Measurements from ENCODE around the gene UCP2. TPM values are rescaled to one million over a fixed set of nuclear protein-coding genes. Genes with fewer than 3 reads are reported as not detected.

Gene UCP2
- total and polyA plus RNA-seq, 10 of the 15 experiments (the other 5 are each of a cell fraction or from before 2014, with no cell fraction given) = 32.9 to 248 (median 154) TPM

DNA sequence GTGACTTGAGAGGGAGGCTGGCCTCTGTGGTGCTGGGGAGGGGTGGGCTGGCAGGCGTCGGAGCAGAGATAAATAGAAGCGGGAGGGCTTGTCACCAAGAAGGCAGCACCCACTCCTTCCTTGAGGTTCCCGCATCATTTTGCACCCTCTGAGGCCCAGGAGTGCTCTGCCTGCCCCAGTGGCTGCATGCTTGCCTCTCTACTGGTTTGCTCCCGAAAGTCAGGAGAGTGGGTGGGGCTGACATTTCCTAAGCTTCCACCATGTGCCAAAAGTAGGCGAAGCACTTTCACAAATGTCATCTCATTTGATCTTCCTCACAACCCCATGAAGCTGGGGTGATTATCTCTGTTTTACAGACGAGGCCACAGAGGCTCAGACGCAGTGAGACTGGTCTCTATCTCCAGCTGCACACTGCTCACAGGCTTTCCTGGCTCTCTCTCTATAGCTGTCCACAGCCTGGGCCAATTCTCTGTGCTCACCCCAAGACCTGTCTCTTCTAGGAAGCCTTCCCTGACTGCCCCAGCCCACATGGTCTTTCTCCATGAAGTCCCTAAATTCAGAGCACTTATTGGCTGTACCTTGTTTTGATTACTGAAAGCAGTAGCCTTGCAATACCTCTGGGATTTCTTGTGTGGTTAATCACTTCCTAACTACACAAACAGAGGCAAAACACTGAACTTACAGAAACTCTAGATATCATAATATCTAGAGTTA is 28.9 kb upstream of the UCP2 start (continued):
- no peak for TF ChIP-seq RFX5 (IDR thresholded peaks at IDR 0.05; ENCODE audit: low read depth, low read length)
- no peak for TF ChIP-seq CHD1 (IDR thresholded peaks at IDR 0.05; ENCODE audit: low read depth, low read length)
- no peak for TF ChIP-seq KLF5 (IDR thresholded peaks at IDR 0.05; ENCODE audit: partially characterized antibody)
- TF ChIP-seq ZNF207 (IDR thresholded peaks at IDR 0.05; ENCODE audit: borderline replicate concordance) = no peak
- TF ChIP-seq TAF1 (IDR thresholded peaks at IDR 0.05; ENCODE audit: borderline replicate concordance, low read depth, low read length) = no peak
- TF ChIP-seq EP300 (IDR thresholded peaks at IDR 0.05; ENCODE audit: borderline replicate concordance in 1 of 2, control insufficient read depth in 1 of 2, low read depth in 2 of 2, low read length in 2 of 2) = peak; percentile 63 to 94; a peak in 3 of 4 replicates
- 0 out of 2 replicates have a peak, but pooled peaks have one; percentile 16 for TF ChIP-seq RAD51 (IDR thresholded peaks at IDR 0.05)
- no peak for TF ChIP-seq MXI1 (IDR thresholded peaks at IDR 0.05; ENCODE audit: low read depth, low read length)
- TF ChIP-seq NFXL1 (IDR thresholded peaks at IDR 0.05; ENCODE audit: borderline replicate concordance) = no peak
- no peak for TF ChIP-seq SIN3A (IDR thresholded peaks at IDR 0.05; ENCODE audit: low read depth, low read length)
- TF ChIP-seq ZZZ3 (IDR thresholded peaks at IDR 0.05; ENCODE audit: control insufficient read depth, insufficient read length, low read depth) = no peak
- TF ChIP-seq MEF2B (IDR thresholded peaks at IDR 0.05; ENCODE audit: partially characterized antibody, poor library complexity, severe bottlenecking) = peak; percentile 97
- TF ChIP-seq SUPT20H (IDR thresholded peaks at IDR 0.05; ENCODE audit: borderline replicate concordance, control insufficient read depth, low read depth, low read length) = no peak
- no peak for TF ChIP-seq ZSCAN29 (IDR thresholded peaks at IDR 0.05)
- TF ChIP-seq, protein P1, sequence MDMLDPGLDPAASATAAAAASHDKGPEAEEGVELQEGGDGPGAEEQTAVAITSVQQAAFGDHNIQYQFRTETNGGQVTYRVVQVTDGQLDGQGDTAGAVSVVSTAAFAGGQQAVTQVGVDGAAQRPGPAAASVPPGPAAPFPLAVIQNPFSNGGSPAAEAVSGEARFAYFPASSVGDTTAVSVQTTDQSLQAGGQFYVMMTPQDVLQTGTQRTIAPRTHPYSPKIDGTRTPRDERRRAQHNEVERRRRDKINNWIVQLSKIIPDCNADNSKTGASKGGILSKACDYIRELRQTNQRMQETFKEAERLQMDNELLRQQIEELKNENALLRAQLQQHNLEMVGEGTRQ (IDR thresholded peaks at IDR 0.05; ENCODE audit: borderline replicate concordance, low read depth, low read length) = no peak
- TF ChIP-seq, protein P2, sequence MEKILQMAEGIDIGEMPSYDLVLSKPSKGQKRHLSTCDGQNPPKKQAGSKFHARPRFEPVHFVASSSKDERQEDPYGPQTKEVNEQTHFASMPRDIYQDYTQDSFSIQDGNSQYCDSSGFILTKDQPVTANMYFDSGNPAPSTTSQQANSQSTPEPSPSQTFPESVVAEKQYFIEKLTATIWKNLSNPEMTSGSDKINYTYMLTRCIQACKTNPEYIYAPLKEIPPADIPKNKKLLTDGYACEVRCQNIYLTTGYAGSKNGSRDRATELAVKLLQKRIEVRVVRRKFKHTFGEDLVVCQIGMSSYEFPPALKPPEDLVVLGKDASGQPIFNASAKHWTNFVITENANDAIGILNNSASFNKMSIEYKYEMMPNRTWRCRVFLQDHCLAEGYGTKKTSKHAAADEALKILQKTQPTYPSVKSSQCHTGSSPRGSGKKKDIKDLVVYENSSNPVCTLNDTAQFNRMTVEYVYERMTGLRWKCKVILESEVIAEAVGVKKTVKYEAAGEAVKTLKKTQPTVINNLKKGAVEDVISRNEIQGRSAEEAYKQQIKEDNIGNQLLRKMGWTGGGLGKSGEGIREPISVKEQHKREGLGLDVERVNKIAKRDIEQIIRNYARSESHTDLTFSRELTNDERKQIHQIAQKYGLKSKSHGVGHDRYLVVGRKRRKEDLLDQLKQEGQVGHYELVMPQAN (conservative IDR thresholded peaks at IDR 0.05) = no peak
- TF ChIP-seq, protein P3, sequence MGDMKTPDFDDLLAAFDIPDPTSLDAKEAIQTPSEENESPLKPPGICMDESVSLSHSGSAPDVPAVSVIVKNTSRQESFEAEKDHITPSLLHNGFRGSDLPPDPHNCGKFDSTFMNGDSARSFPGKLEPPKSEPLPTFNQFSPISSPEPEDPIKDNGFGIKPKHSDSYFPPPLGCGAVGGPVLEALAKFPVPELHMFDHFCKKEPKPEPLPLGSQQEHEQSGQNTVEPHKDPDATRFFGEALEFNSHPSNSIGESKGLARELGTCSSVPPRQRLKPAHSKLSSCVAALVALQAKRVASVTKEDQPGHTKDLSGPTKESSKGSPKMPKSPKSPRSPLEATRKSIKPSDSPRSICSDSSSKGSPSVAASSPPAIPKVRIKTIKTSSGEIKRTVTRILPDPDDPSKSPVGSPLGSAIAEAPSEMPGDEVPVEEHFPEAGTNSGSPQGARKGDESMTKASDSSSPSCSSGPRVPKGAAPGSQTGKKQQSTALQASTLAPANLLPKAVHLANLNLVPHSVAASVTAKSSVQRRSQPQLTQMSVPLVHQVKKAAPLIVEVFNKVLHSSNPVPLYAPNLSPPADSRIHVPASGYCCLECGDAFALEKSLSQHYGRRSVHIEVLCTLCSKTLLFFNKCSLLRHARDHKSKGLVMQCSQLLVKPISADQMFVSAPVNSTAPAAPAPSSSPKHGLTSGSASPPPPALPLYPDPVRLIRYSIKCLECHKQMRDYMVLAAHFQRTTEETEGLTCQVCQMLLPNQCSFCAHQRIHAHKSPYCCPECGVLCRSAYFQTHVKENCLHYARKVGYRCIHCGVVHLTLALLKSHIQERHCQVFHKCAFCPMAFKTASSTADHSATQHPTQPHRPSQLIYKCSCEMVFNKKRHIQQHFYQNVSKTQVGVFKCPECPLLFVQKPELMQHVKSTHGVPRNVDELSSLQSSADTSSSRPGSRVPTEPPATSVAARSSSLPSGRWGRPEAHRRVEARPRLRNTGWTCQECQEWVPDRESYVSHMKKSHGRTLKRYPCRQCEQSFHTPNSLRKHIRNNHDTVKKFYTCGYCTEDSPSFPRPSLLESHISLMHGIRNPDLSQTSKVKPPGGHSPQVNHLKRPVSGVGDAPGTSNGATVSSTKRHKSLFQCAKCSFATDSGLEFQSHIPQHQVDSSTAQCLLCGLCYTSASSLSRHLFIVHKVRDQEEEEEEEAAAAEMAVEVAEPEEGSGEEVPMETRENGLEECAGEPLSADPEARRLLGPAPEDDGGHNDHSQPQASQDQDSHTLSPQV (IDR thresholded peaks at IDR 0.05) = no peak
- TF ChIP-seq, protein P4, sequence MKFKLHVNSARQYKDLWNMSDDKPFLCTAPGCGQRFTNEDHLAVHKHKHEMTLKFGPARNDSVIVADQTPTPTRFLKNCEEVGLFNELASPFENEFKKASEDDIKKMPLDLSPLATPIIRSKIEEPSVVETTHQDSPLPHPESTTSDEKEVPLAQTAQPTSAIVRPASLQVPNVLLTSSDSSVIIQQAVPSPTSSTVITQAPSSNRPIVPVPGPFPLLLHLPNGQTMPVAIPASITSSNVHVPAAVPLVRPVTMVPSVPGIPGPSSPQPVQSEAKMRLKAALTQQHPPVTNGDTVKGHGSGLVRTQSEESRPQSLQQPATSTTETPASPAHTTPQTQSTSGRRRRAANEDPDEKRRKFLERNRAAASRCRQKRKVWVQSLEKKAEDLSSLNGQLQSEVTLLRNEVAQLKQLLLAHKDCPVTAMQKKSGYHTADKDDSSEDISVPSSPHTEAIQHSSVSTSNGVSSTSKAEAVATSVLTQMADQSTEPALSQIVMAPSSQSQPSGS (IDR thresholded peaks at IDR 0.05; ENCODE audit: low read length) = peak; percentile 50; the same call in 1 of the 2 replicates
- no peak for TF ChIP-seq NR2C1 (IDR thresholded peaks at IDR 0.05)
- no peak for TF ChIP-seq NFYB (IDR thresholded peaks at IDR 0.05; ENCODE audit: insufficient read depth, low read depth, low read length)
- no peak for TF ChIP-seq ZNF274 (IDR thresholded peaks at IDR 0.05; ENCODE audit: insufficient read depth, insufficient read length)

Measured in GM12878 (cell line).